AG04450 (cell line): ENCODE data around the gene KCND3. TPM values are rescaled to one million over a fixed set of nuclear protein-coding genes. Genes with fewer than 3 reads are reported as not detected.

ENCODE experiments used
- CTCF ChIA-PET: fragments of 300-600, 350-600 bp; formaldehyde crosslinking; extraction: SDS; loops from one replicate; lab custom pipeline; 2022; ENCODE audit warnings: antibody characterized with exemption, inconsistent platforms; lab: Charles Lee
- POLR2A ChIA-PET: fragments of 350-600 bp; formaldehyde crosslinking; extraction: SDS; loops from one replicate; lab custom pipeline; 2021; ENCODE audit warnings: antibody characterized with exemption, inconsistent platforms; lab: Yijun Ruan, JAX
- DNase-seq: peaks from one replicate; pipeline ENCODE4 v3.0.0-alpha.2; 2011; ENCODE audit warnings: low read depth, low spot score
- H3K27ac ChIP-seq: one replicate; pipeline ENCODE4 v1.5.1; 2012; ENCODE audit warnings: low read depth, low read length, control low read depth
- H3K27me3 ChIP-seq: one replicate; pipeline ENCODE4 v1.6.0; 2012; ENCODE audit warnings: low read length; ENCODE audit not compliant: control insufficient read depth, insufficient read depth
- H3K4me3 ChIP-seq: 2 replicates; pipeline ENCODE4 v1.5.1; 2011; ENCODE audit warnings: mild to moderate bottlenecking, low read depth, low read length, control low read depth
- H3K9me3 ChIP-seq: 2 replicates; pipeline ENCODE4 v1.5.1; 2012; ENCODE audit warnings: low read length; ENCODE audit not compliant: control insufficient read depth, insufficient read depth
- polyA plus RNA-seq: library from polyadenylated mRNA; depleted of rRNA; stranded (reverse); fragments of >200 nt; gene quantifications from 2 replicates; pipeline ENCODE4 v1.2.3, GENCODE V29; 2011
- TF ChIP-seq, protein P1 (sequence below): IDR thresholded peaks from 2 replicates; pipeline ENCODE4 v1.5.1; 2011; ENCODE audit warnings: low read depth, low read length, control low read depth, inconsistent platforms

Gene KCND3
- polyA plus RNA-seq, 1 experiment: 0.02 TPM

DNA sequence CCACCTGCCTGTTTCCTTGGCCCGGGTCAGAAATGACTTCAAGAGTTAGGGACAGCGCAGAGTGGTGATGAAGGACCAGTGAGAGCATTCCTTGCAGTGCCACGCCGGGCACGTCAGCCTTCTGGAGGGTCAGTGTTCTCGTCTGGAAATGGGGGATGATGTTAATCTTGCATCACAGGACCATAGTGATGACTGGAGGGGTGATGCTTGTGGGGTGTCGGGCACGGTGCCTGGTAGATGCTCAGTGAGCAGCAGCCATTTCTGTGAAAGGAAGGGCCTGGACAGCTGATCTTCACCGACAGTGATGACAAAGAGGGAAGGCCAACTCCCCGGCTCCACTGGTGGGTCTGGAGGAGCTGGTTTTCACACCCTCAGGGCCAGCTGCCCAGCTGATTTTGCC lies 177.6 kb downstream of the KCND3 start:
- Histone ChIP-seq H3K9me3 (no peaks in the 10 kb centered on the region), H3K27ac (no peak overlapping the region), H3K27me3 (peaks cover 13% of the 10 kb centered on the region), H3K4me3 (no peak overlapping the region)
- POLR2A ChIA-PET: no interaction called here
- CTCF ChIA-PET: no interaction called here
- TF ChIP-seq, protein P1, sequence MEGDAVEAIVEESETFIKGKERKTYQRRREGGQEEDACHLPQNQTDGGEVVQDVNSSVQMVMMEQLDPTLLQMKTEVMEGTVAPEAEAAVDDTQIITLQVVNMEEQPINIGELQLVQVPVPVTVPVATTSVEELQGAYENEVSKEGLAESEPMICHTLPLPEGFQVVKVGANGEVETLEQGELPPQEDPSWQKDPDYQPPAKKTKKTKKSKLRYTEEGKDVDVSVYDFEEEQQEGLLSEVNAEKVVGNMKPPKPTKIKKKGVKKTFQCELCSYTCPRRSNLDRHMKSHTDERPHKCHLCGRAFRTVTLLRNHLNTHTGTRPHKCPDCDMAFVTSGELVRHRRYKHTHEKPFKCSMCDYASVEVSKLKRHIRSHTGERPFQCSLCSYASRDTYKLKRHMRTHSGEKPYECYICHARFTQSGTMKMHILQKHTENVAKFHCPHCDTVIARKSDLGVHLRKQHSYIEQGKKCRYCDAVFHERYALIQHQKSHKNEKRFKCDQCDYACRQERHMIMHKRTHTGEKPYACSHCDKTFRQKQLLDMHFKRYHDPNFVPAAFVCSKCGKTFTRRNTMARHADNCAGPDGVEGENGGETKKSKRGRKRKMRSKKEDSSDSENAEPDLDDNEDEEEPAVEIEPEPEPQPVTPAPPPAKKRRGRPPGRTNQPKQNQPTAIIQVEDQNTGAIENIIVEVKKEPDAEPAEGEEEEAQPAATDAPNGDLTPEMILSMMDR: no peak
- DNase-seq: no peak

DNA sequence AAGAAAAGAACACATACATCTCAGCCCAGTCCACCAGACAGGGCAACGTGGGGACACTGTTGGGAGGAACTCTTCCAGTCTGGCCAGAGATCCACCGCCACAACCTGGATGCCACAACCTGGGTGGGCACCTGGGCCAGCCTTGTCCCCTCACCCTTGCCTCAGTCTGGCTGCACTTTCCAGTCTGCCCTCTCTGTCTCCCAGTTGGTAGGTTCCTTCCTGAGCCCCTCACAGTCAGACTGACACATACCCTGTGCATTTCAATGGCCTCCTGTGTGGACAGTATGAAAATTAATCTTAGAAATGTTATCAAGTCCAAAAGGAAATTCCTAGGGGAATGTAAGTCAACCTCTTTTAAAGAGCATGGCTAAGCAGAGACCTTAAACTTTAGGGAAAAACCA lies 184.2 kb downstream of the KCND3 start:
- peaks cover 21% of the 10 kb centered on the region for H3K27me3 ChIP-seq
- ChIA-PET CTCF (no interaction called here), POLR2A (no interaction called here)
- TF ChIP-seq, protein P1: no peak
- DNase-seq: no peak
- H3K9me3 ChIP-seq: no peaks in the 10 kb centered on the region
- H3K27ac ChIP-seq: no peak overlapping the region
- no peak overlapping the region for H3K4me3 ChIP-seq

DNA sequence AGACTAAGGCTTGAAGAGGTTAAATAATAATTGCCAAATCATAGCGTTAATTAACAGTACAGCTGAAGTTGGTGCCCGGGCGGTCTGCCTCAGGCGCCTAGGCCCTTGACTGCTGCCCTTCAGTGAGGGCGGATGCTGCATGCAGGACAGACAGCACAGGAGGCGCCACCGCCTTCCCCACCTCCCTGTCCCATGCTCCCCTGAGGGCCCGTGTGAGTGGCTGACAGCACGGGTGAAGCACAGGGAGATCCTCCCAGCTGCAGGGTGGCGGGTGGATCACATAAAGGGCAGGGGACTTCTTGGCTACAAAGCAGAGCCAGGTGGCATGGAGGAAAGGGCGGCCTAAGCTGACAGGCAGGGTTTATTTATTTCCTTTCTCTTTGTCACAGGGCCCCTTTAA lies 184.7 kb downstream of the KCND3 start:
- Histone ChIP-seq H3K4me3 (no peak overlapping the region), H3K27me3 (peaks cover 21% of the 10 kb centered on the region), H3K27ac (no peak overlapping the region), H3K9me3 (no peaks in the 10 kb centered on the region)
- no peak for DNase-seq
- CTCF ChIA-PET: no interaction called here
- TF ChIP-seq, protein P1: no peak
- POLR2A ChIA-PET: no interaction called here

DNA sequence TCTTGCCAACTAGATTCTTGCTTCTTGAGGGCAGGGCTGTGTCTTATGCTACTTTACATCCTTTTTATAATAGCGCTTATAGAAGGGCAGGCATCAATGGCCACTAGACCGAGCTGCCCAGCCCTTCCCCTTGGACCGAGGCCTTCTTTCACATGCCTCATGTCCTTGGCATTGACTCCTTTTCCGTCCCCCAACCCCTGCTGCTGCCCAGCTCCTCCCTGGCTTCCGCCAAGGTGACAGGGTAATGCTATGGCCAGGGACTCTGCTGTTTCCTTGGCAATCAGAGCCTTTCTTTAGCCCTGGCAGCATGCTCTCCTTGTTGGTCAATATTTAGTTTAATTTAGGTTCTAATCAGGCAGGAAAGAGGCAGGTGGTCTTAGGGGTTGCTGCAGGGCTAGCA lies 185.5 kb downstream of the KCND3 start:
- no peak for DNase-seq
- Histone ChIP-seq H3K27ac (no peak overlapping the region), H3K27me3 (peaks cover 21% of the 10 kb centered on the region), H3K4me3 (no peak overlapping the region), H3K9me3 (no peaks in the 10 kb centered on the region)
- ChIA-PET POLR2A (no interaction called here), CTCF (no interaction called here)
- TF ChIP-seq, protein P1: no peak

DNA sequence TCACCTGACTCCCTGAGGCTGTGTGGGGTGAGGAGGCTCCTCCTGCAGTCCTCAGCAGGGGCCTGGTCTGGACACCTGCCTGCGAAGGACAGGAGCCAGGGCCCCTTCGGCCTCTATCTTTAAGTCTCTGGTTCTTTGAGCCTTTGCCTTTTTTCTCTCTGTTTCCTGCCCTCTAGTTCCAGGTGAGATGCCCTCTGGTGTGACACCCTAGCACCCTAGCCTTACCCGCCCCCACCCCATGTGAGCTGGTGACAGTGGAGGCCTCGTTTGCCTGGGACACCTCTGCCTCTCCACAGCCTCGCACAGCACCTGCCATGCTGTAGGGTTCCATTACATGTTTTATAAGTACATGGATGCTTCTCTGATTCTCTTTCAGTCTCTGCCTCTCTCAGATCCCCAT lies 186.5 kb downstream of the KCND3 start:
- CTCF ChIA-PET: no interaction called here
- no peak for DNase-seq

More for the DNA sequence above, 186.5 kb downstream of the KCND3 start:
- Histone ChIP-seq H3K27ac (no peak overlapping the region), H3K4me3 (no peak overlapping the region), H3K27me3 (peaks cover 12% of the 10 kb centered on the region), H3K9me3 (no peaks in the 10 kb centered on the region)
- POLR2A ChIA-PET: no interaction called here
- TF ChIP-seq, protein P1: no peak
